HG03108 (cell line): ENCODE measurements around the gene SUGCT.

Source experiments
- ATAC-seq: cut with Tn5 transposase; IDR thresholded peaks from one replicate; pipeline ENCODE4 v1.9.1; 2021; ENCODE audit warnings: moderate library complexity; ENCODE audit not compliant: unreplicated experiment

SUGCT gene

GRCh38 chr7:40704172-40704571 lies 569.4 kb downstream of the SUGCT start:
- ATAC-seq = no peak

- no peak for ATAC-seq
Observed at GRCh38 chr7:40706829-40707228, 572.0 kb downstream of the SUGCT start.

- ATAC-seq = no peak
Observed at GRCh38 chr7:40709062-40709964, 574.5 kb downstream of the SUGCT start.

GRCh38 chr7:40711706-40712105 lies 576.9 kb downstream of the SUGCT start:
- no peak for ATAC-seq

- ATAC-seq = no peak
Observed at GRCh38 chr7:40714363-40715052, 579.7 kb downstream of the SUGCT start.

- ATAC-seq = no peak
Observed at GRCh38 chr7:40715053-40715430, 580.2 kb downstream of the SUGCT start.

GRCh38 chr7:40716052-40716451 lies 581.2 kb downstream of the SUGCT start:
- ATAC-seq = no peak

- ATAC-seq = peak; percentile 56
Observed at GRCh38 chr7:40717242-40717641, 582.4 kb downstream of the SUGCT start.

- no peak for ATAC-seq
Observed at GRCh38 chr7:40720416-40720815, 585.6 kb downstream of the SUGCT start.

GRCh38 chr7:40721342-40721949 lies 586.6 kb downstream of the SUGCT start:
- ATAC-seq = no peak

GRCh38 chr7:40722242-40722641 lies 587.4 kb downstream of the SUGCT start:
- no peak for ATAC-seq

- ATAC-seq = no peak
Observed at GRCh38 chr7:40723829-40724228, 589.0 kb downstream of the SUGCT start.

GRCh38 chr7:40726559-40726958 lies 591.8 kb downstream of the SUGCT start:
- no peak for ATAC-seq

GRCh38 chr7:40733114-40733513 lies 598.3 kb downstream of the SUGCT start:
- no peak for ATAC-seq

- ATAC-seq = no peak
Observed at GRCh38 chr7:40733578-40733977, 598.8 kb downstream of the SUGCT start.

- ATAC-seq = no peak
Observed at GRCh38 chr7:40739257-40739656, 604.5 kb downstream of the SUGCT start.

GRCh38 chr7:40742270-40742669 lies 607.5 kb downstream of the SUGCT start:
- ATAC-seq = no peak

- ATAC-seq = no peak
Observed at GRCh38 chr7:40746841-40747556, 612.2 kb downstream of the SUGCT start.

GRCh38 chr7:40747856-40748255 lies 613.1 kb downstream of the SUGCT start:
- ATAC-seq = no peak

GRCh38 chr7:40749877-40750276 lies 615.1 kb downstream of the SUGCT start:
- no peak for ATAC-seq

GRCh38 chr7:40753455-40753854 lies 618.6 kb downstream of the SUGCT start:
- ATAC-seq = no peak
